DMS79 treated with DMSO at 0.1 percent for 48 hours (cell line): Measurements from ENCODE around the gene CYP19A1.

Experiments
- DNase-seq: peaks from one replicate; lab custom pipeline; 2025; lab: John Stamatoyannopoulos, UW

CYP19A1 gene

DNA sequence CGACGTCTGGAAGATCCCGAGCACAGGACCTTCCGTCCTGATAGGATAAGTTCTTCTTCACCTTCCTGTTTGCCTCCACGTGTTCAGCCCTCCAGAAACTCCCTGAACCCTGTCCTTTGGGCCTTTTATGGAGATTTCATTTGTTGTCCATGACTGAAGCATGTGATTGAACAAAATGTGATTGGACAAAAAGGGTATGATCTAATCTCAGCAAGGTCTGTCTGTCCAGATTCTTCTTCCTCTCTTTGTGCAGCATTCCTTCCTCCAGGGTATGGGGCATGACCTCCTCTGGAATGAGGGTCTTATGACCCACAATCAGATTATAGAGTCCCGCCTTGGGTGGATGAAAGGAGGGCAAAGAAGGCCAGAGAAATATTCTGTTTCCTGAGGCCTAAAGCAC is at the start of gene CYP19A1:
Gene CYP19A1, minus strand, starts transcription at position 101 of the 400 bp plus-strand sequence. CDS start 95,684 bp downstream, outside the sequence.
- no peak for DNase-seq

DNA sequence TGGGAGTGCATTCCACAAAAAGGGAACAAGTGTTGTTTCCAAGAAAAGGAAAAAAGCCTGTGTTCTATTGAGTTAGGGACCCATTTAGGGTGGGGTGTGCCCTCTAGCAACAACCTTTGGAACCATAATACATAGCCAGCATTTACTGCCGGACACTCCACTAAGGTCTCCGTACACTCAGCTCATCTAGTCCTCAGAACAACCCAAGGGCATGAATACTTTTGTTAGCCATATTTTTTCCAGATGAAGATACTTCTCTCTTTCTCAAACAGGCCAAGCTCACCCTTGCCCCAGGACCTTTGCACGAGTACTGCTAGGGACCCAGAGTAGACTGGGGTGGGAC is 49.3 kb upstream of the CYP19A1 start:
- no peak for DNase-seq

DNA sequence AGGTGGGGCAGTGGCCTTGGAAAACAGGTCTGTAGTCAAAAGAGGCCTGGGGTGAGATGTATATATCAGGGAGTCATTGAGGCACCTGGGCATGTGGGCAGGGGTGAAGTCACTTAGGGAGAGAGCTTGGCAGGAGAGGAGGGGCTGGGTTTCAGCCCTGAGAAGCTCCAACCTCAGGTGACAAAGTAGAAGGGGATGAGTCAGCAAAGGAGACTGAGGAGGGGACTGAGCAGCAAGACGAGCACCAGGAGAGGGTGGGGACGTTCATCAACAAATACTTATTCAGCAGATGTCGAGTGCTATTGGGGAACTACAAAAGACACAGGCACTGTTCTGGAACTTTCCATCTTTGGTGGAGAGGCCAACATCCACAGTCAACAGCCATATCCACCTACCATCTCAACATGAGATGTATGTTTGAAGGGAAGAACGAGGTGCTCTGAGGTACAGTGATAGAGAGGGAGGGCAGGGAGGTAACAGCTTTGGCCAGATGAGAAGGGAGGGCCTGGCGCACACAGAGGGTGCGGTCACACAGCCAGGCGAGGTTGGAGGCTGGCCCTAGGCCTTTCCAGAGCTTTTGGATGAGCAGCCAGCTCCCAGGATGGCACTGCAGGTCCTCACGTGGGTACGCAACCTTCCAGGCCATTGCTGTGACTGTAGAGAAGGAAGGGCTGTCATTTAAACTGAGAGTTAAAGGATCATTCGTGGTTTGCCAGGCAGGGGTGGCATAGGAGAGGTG is 48.7 kb upstream of the CYP19A1 start:
- no peak for DNase-seq

DNA sequence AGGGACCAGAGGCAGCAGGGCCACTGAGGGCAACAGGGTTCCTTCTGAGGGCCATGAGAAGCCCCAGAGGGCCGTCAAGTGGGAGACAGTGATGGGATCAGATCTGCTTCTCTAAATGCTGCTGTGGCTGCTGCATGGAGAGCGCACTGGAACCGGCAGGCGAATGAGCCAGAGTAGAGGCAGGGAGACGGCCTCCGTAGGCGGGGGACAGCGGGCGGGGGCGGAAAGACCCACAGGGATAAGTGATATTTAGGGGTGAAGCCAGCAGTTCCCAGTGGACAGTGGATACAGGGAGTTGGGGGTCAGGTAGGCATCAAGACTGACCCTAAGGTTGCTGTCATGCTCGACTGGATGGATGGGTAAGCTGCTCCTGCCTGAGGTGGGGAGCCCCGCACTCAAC is 48.1 kb upstream of the CYP19A1 start:
- no peak for DNase-seq

GRCh38 chr15:51386029-51386428 is 47.6 kb upstream of the CYP19A1 start:
- no peak for DNase-seq

GRCh38 chr15:51382787-51383186 is 44.4 kb upstream of the CYP19A1 start:
- no peak for DNase-seq

DNA sequence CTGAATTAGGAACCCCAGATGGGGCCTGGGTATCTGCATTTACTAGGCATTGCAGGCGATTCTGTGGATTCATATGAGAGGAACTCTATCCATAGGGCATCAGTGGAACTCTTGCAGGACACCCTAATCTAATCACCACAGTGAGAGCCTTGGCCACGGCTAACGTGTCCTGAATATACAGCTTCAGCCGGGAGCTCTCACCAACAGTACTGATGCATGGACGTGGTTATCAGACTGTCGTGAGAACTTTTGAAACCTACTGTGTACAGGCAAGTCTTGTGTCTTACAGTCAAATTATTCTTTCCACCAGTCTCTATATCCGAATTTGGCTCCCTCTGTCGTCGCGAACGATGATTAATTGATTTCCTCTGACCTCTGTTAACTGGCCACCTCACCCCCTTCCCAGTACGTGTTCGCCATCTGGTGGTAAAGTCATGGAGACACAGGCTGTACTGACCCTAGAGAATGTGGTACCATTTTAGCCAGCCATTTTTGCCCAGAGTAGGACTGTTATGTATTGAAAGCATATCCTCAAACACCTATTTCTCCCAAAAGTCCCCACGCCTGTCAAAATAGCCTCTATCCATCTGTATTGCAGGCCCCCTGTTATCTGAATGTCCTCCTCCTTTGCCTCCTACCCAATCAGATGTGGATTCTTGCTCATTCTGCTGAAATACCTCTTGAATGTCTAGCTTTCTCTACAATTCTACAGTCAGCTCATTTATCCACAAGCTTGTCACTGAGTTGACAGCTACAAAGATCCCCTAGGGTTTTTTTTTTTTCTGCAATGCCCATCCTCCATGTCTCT is 42.8 kb upstream of the CYP19A1 start:
- DNase-seq: peak; percentile 17

DNA sequence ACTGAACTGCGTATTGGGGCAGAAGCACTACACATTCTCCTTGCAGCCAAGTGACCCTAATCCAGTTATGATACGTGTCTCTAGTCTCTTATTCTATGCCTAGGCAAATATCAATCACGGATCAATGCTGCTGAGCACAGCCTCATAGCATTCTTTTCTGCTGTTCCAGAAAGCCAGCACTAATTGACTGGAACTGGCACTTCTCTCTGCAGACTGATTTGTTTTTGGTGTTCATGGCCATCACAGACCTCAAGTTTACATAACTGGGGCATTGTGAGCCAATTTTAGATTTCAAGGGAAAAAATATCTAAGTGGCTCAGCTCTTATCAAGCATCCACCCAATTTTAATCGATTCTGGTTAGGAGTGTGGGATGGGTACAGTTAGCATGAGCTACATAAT is 41.0 kb upstream of the CYP19A1 start:
- DNase-seq: no peak

DNA sequence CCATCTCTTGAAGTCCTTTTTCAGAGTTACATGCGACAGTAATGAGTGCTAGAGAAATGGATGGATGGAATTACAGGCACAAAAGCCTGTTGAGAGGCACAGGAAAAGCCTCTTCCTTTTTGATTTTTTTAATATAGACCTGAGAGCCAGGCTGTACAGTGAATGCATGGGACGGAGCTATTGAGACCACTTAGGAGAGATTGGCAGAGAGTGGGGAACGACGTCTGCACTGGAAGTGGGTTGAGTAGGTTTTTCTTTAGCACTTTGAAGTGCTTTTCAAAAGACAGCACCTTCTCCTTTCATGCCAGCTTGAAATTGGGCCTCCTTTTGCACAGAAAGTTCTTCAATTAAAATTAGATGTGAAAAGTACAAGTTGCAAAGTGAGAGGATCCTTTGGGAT is 40.0 kb upstream of the CYP19A1 start:
- DNase-seq: peak; percentile 15

DNA sequence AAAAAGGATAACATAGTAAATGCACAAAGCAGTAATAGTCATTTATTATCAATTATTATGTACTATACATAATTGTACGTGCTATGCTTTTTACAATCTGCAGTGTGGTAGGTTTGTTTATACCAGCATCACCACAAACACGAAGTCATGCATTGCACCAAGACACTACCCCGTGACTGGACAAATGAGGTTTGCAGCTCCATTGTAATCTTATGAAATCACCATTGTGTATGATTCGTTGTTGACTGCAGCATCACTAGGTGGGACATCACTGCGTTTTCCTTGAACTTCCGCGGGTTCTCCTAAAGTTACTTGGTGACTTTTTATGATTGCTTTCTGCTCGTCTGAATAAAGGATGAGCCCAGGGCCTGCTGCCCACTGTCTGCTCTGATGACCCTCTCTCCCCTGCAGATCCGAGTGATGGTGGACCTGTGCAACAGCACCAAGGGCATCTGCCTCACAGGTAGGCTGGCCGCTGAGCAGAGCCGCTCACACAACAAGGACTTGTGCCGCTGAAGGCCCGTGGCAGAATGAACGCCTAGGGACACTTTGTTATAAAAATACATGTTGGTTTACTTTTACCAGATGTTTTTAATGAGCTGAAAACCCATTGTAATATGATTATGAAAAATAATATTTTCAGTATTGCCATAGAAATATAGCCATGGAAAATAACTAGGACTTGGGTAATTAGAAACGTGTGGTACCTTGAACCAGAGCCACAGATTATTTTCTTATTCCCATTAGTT is 38.8 kb upstream of the CYP19A1 start:
- DNase-seq: no peak

DNA sequence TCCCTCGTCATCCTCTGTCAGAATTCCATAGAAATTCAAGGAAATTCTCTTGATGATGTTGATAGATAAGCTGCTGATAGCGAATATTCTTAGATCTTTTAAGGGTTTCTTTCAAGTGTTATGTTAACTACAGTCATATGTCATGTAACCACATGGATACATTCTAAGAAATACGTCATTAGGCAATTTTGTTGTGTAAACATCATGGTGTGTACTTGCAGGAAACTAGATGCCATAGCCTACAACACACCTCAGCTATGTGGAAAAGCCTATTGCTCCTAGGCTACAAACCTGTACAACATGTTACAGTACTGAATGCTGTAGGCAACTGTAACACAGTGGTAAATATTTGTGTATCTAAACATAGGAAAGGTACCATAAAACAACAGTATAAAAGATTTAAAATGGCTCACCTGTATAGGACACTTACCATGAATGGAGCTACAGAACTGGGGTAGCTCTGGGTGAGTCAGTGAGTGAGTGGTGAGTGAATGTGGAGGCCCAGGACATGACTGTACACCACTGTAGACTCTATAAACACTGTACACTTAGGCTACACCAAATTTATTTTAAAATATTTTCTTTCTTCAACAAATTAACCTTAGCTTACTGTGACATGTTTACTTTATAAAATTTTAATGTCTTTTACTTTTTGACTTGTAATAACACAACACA is 37.7 kb upstream of the CYP19A1 start:
- DNase-seq: no peak

- DNase-seq: no peak
These were observed 35.7 kb upstream of the CYP19A1 start for GRCh38 chr15:51374131-51374530.

- DNase-seq: no peak
These were observed 32.9 kb upstream of the CYP19A1 start for GRCh38 chr15:51371266-51371665.

DNA sequence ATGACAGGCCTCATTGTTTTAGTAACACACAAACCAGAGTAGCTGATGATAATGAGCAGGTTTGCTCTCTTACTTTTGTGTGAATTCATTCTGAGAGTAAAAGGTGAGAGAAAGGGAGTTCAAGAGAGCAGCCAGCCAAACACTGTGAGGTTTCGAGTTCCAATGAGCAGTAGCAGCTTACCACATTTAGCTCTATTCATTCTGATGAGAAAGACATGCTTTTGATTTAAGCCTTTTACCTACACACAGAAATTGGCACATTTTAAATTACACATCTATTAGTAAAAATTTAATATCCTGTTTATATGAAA is 31.0 kb upstream of the CYP19A1 start:
- no peak for DNase-seq

DNA sequence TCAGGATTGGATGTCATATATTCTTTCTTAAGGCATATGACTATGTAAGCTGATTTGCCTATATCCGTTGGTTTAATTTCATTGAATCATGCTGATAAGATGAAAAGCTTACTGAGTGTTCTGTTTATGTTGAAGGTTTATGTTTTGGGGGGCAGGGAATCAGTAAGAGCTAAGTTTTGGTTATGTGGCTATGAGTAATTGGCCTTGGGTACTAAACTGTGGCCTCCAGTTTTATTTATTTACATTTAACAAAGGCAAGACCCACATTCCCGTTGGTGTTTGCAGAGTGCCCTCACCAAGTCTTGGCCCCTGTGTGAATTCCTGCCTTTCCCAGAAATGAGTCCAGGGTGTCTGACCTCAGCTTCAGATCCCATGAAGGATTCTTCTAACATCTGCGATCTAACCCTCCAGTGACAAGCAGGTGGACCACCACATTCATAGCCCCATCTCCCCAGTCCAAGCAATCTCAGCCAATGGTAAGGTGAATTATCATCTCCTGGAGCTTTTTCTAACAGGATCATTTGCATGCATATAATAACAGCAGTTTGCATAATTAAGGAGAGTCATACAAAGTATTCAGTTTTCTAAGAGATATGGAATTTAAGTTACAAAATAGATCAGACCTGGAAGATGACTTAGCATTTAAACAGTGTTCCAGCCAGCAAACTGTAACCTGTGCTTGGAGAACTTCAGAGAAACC is 30.5 kb upstream of the CYP19A1 start:
- DNase-seq: no peak

- DNase-seq: no peak
These were observed 29.9 kb upstream of the CYP19A1 start for GRCh38 chr15:51368307-51368706.

GRCh38 chr15:51367322-51367976 is 29.1 kb upstream of the CYP19A1 start:
- no peak for DNase-seq

GRCh38 chr15:51366920-51367319 is 28.5 kb upstream of the CYP19A1 start:
- no peak for DNase-seq

GRCh38 chr15:51366071-51366470 is 27.7 kb upstream of the CYP19A1 start:
- DNase-seq: no peak

DNA sequence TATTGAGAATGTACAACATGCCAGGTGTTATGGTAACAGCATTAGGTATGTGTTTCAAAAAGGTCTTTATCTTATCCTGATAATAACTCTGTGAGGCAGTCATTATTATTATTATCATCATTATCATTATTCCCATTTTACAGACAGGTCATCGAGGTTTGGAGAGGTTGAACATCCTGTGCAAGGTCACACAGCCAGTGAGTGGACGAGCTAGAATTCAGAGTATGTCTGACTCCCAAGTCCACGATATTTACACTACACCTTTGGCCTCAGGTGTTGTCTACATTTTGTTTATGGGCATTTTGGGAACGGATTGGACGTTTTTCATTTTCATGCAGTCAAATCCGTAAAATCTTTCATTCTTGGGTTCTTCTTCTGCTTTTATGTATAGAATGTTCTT is 27.0 kb upstream of the CYP19A1 start:
- DNase-seq: no peak

GRCh38 chr15:51363383-51363782 is 25.0 kb upstream of the CYP19A1 start:
- DNase-seq: no peak
